ENCODE measurements around the gene MTFMT.

MTFMT gene

GRCh38 chr15:64982472-64982871 is 47.0 kb downstream of the MTFMT start:
- no peak for TF ChIP-seq CTCF (IDR thresholded peaks at IDR 0.05; ENCODE audit: low read depth, low read length, missing control alignments)
- Histone ChIP-seq H3K4me3 (ENCODE audit: low read depth, low read length) (no peak overlapping the region), H3K27me3 (replicated peaks) (no peaks in the 10 kb centered on the region), H3K36me3 (replicated peaks) (peaks cover 10% of the 10 kb centered on the region), H3K27ac (no peak overlapping the region)
- in situ Hi-C loops (cut with HindIII; ENCODE audit: low pct_ligation_motif_present, low sequenced_read_pairs): no loop called here
- DNase-seq: no peak

- Histone ChIP-seq H3K4me3 (ENCODE audit: low read depth, low read length) (no peak overlapping the region), H3K27ac (no peak overlapping the region), H3K27me3 (replicated peaks) (no peaks in the 10 kb centered on the region), H3K36me3 (replicated peaks) (peaks cover 14% of the 10 kb centered on the region)
- in situ Hi-C loops (cut with HindIII; ENCODE audit: low pct_ligation_motif_present, low sequenced_read_pairs): no loop called here
- no peak for TF ChIP-seq CTCF (IDR thresholded peaks at IDR 0.05; ENCODE audit: low read depth, low read length, missing control alignments)
- no peak for DNase-seq
These were observed 47.5 kb downstream of the MTFMT start for GRCh38 chr15:64981812-64982431.

GRCh38 chr15:64979252-64979710 is 50.2 kb downstream of the MTFMT start:
- in situ Hi-C loops (cut with HindIII; ENCODE audit: low pct_ligation_motif_present, low sequenced_read_pairs): no loop called here
- TF ChIP-seq CTCF (IDR thresholded peaks at IDR 0.05; ENCODE audit: low read depth, low read length, missing control alignments): no peak
- Histone ChIP-seq H3K27ac (no peak overlapping the region), H3K36me3 (replicated peaks) (peaks cover 15% of the 10 kb centered on the region), H3K27me3 (replicated peaks) (no peaks in the 10 kb centered on the region), H3K4me3 (ENCODE audit: low read depth, low read length) (no peak overlapping the region)
- DNase-seq: no peak

- Histone ChIP-seq H3K36me3 (replicated peaks) (peaks cover 31% of the 10 kb centered on the region), H3K4me3 (ENCODE audit: low read depth, low read length) (no peak overlapping the region), H3K27ac (no peak overlapping the region), H3K27me3 (replicated peaks) (no peaks in the 10 kb centered on the region)
- no peak for TF ChIP-seq CTCF (IDR thresholded peaks at IDR 0.05; ENCODE audit: low read depth, low read length, missing control alignments)
- in situ Hi-C loops (cut with HindIII; ENCODE audit: low pct_ligation_motif_present, low sequenced_read_pairs): no loop called here
- DNase-seq: no peak
These were observed 54.0 kb downstream of the MTFMT start for GRCh38 chr15:64975390-64975789.

GRCh38 chr15:64970698-64971097 is 58.7 kb downstream of the MTFMT start:
- Histone ChIP-seq H3K27me3 (replicated peaks) (no peaks in the 10 kb centered on the region), H3K27ac (no peak overlapping the region), H3K4me3 (ENCODE audit: low read depth, low read length) (no peak overlapping the region), H3K36me3 (replicated peaks) (peaks cover 39% of the 10 kb centered on the region)
- no peak for DNase-seq
- no peak for TF ChIP-seq CTCF (IDR thresholded peaks at IDR 0.05; ENCODE audit: low read depth, low read length, missing control alignments)
- in situ Hi-C loops (cut with HindIII; ENCODE audit: low pct_ligation_motif_present, low sequenced_read_pairs): no loop called here

GRCh38 chr15:64969401-64969800 is 60.0 kb downstream of the MTFMT start:
- Histone ChIP-seq H3K27me3 (replicated peaks) (no peaks in the 10 kb centered on the region), H3K27ac (no peak overlapping the region), H3K36me3 (replicated peaks) (peaks cover 49% of the 10 kb centered on the region), H3K4me3 (ENCODE audit: low read depth, low read length) (no peak overlapping the region)
- no peak for TF ChIP-seq CTCF (IDR thresholded peaks at IDR 0.05; ENCODE audit: low read depth, low read length, missing control alignments)
- in situ Hi-C loops (cut with HindIII; ENCODE audit: low pct_ligation_motif_present, low sequenced_read_pairs): no loop called here
- no peak for DNase-seq

Measured in brain microvascular endothelial cell (primary cell).